Activated T-helper 2 cell treated with anti-CD3 and anti-CD28 coated beads, Interferon-gamma antibody, Interleukin-2, Interleukin-4, amounts not matched to agents 10 μg/mL and 5 μg/mL and 100 μg/mL, durations not matched to agents 14 hours and 24 hours and 36 hours (primary cell): ENCODE measurements around the gene BCAS4. TPM values are rescaled to one million over a fixed set of nuclear protein-coding genes. Genes with fewer than 3 reads are reported as not detected.
"Not testable (repeated sequence)": the region's sequence is repeated elsewhere in the genome, so short reads cannot be mapped to it uniquely, and the experiment has no call there.

Experiments used
- DNase-seq: peaks from one replicate; pipeline ENCODE4 v3.0.0; 2021; ENCODE audit warnings: low spot score
- H3K27ac Mint-ChIP-seq: one replicate; pipeline ENCODE4 v1.8.0; 2021; ENCODE audit warnings: mixed read lengths
- H3K27me3 Mint-ChIP-seq: one replicate; pipeline ENCODE4 v1.8.0; 2021; ENCODE audit warnings: low read depth, mixed read lengths
- H3K36me3 Mint-ChIP-seq: one replicate; pipeline ENCODE4 v1.8.0; 2021; ENCODE audit warnings: low read depth, mixed read lengths
- H3K4me1 Mint-ChIP-seq: one replicate; pipeline ENCODE4 v1.8.0; 2021; ENCODE audit warnings: low read depth, mixed read lengths
- H3K4me3 Mint-ChIP-seq: one replicate; pipeline ENCODE4 v1.8.0; 2021; ENCODE audit warnings: low read depth, mild to moderate bottlenecking, moderate library complexity, mixed read lengths
- H3K9me3 Mint-ChIP-seq: one replicate; pipeline ENCODE4 v1.8.0; 2021; ENCODE audit warnings: mixed read lengths
- intact Hi-C: fragments of 100-400 bp; cut with micrococcal nuclease; formaldehyde crosslinking; loops from one replicate; pipeline ENCODE4 v1.15.1; 2023
- total RNA-seq: library from RNA; stranded (reverse); gene quantifications from 2 replicates; pipeline ENCODE4 v1.2.3, GENCODE V29; 2022

BCAS4 gene
- total RNA-seq, 1 donor from 2014 or later = 8.7 TPM

DNA sequence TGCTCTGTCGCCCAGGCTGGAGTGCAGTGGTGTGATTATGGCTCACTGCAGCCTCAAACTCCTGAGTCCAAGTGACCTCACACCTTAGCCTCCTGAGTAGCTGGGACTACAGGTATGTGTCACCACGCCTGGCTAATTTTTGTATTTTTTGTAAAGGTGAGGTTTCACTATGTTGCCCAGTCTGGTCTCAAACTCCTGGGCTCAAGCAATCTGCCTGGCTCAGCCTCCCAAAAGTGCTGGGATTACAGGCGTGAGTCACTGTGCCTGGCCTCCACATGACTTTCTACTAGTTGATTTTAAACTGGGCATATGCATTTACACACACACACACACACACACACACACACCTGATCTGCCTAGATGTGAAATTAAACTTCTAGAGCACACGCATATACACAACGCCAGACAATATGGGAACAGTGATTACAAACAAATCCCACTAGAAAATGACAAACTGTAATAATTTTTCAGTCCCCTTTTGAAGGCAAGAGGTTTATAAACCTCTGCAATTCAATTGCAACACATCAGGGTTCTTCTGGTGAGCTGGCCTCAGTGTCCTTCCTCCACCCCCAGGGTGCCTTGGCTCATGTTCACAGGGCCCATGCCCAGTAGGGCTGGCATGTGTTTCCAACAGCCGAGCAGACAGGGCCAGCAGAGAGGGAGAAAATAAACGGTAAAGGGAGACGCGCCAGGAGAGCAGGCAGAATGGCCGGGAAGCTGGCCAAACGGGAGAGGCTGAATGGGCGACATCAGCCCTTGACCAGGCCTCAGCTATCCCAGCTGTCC lies 32.2 kb upstream of the BCAS4 start:
- Mint-ChIP-seq H3K36me3 (no peaks in the 10 kb centered on the region), H3K4me1 (no peaks in the 10 kb centered on the region), H3K4me3 (no peak overlapping the region), H3K27ac (no peak overlapping the region), H3K27me3 (peaks cover 3% of the 10 kb centered on the region), H3K9me3 (no peaks in the 10 kb centered on the region)
- intact Hi-C loops = no loop called here
- no peak for DNase-seq

DNA sequence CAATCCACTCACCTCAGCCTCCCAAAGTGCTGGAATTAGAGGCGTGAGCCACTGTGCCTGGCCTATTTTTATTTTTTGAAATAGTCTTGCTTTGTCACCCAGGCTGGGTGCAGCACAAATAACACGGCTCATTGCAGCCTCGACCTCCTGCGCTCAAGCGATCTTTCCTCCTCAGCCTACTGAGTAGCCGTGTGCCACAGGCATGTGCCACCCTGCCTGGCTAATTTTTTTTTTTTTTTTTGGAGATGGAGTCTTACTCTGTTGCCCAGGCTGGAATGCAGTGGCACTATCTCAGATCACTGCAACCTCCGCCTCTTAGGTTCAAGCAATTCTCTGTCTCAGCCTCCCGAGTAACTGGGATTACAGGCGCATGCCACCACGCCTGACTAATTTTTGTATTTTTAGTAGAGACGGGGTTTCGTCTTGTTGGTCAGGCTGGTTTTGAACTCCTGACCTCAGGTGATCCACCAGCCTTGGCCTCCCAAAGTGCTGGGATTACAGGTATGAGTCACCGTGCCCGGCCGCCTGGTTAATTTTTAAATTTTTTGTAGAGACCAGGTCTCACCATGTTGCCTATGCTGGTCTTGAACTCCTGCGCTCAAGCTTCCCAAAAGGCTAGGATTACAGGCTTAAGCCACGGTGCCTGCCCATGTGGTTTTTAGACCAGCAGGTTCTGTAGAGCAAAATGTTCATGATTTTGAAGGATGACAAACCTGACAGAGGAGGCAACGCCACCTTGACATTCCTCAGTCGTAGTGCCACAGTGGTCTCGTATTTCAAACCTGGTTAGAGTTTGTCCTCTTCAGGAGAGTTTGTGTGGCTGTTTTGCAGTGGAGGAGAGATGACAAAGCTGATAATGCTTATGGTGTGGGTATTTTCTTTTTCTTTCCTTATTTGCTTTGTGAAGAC lies 31.1 kb upstream of the BCAS4 start:
- H3K27ac Mint-ChIP-seq, H3K36me3 Mint-ChIP-seq, H3K27me3 Mint-ChIP-seq, intact Hi-C loops, DNase-seq, H3K9me3 Mint-ChIP-seq, H3K4me1 Mint-ChIP-seq, H3K4me3 Mint-ChIP-seq: not testable (repeated sequence)

GRCh38 chr20:50765251-50765650 lies 29.6 kb upstream of the BCAS4 start:
- H3K9me3 Mint-ChIP-seq, DNase-seq, H3K36me3 Mint-ChIP-seq, intact Hi-C loops, H3K4me1 Mint-ChIP-seq, H3K27ac Mint-ChIP-seq, H3K27me3 Mint-ChIP-seq, H3K4me3 Mint-ChIP-seq: not testable (repeated sequence)

- H3K4me1 Mint-ChIP-seq = no peaks in the 10 kb centered on the region
- peaks cover 3% of the 10 kb centered on the region for H3K27me3 Mint-ChIP-seq
- no peak overlapping the region for H3K4me3 Mint-ChIP-seq
- intact Hi-C loops = no loop called here
- no peaks in the 10 kb centered on the region for H3K36me3 Mint-ChIP-seq
- DNase-seq = no peak
- no peaks in the 10 kb centered on the region for H3K9me3 Mint-ChIP-seq
- no peak overlapping the region for H3K27ac Mint-ChIP-seq
Measured at GRCh38 chr20:50765674-50766073, 29.2 kb upstream of the BCAS4 start.

DNA sequence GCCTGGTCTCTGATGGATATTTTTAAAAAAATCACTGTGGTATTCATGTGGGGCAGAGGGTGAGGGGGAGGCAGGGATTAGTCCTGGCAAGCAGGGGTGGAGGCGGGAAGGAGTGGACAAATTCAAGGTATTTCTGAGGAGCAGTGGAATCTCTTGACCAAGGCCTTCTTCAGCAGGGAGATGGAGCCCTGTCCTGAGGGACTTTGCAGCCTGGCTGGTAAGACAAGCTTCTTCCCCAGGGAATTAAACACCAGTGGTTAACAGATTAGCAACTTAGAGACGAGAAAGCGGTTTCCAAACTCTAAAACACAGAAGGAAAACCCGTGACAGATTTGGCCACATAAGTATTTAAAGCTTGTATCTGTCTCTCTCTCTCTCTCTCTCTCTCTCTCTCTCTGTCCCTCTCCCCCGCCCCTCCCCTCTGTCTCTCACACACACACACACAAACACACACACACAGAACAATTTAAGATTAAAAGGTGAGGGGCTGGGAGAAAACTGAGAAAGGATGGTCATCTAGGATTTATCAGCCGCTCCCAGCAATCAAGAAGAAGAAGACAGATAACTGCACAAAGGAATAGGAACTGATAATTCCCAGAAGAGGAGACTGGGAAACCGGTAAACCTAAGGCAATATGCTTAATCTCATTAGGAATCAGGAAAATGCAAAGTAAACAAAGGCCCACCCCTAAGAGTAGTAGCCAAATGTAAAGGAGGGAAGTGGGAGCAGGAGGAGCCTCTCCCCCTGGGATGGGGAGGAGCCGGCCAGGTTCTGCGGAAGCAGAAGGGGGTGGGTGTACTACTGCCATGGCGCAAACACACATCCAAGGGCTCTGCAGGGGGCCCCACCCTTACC lies 27.7 kb upstream of the BCAS4 start:
- H3K27me3 Mint-ChIP-seq, H3K4me1 Mint-ChIP-seq, H3K36me3 Mint-ChIP-seq, DNase-seq, H3K9me3 Mint-ChIP-seq, intact Hi-C loops, H3K4me3 Mint-ChIP-seq, H3K27ac Mint-ChIP-seq: not testable (repeated sequence)

DNA sequence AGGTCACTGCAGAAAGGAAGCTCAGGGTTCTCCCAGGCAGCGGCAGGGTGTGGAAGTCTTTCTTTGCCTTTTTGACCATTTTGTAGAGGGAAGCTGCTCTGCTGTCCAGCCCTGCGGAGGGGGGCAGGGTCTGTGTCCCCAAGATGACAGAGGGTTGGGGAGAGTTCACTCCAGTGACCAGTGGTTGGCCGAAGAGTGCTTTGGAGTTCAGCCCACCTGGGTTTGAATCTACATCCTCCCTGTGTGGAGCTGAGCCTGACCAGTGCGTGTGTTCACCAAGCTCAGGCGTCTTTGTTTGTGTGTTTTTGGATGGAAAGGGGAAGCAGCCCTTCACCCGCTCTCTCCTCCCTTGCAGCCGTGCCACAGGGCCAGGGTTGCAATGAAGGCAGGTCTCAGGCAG lies 25.9 kb upstream of the BCAS4 start:
- intact Hi-C loops, H3K9me3 Mint-ChIP-seq, H3K27me3 Mint-ChIP-seq, H3K27ac Mint-ChIP-seq, DNase-seq, H3K4me3 Mint-ChIP-seq, H3K36me3 Mint-ChIP-seq, H3K4me1 Mint-ChIP-seq: not testable (repeated sequence)

DNA sequence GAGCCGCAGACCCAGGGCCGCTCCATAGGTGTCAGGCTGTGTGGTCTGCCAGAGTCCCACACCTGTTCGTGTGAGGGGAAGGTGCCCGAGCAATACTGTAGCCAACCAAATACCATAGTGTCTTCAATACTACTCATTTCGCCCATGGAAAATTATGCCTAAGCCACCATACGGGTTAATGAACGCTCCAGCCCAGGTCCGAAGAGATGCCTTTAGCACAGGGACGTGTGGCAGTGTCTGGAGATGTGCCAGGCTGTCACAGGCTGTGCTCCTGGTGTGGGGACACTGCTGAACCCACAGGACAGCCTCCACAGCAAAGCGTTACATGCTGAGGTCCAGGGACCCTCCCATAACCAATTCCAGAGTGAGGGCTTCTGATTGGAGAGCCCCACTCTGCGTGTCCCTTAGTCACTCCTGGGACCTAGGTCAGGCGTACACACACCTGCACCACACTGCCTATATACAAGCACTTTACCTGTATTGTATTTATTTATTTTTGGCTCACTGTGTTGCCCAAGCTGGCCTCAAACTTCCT lies 25.2 kb upstream of the BCAS4 start:
- H3K9me3 Mint-ChIP-seq, DNase-seq, H3K4me3 Mint-ChIP-seq, H3K4me1 Mint-ChIP-seq, H3K27ac Mint-ChIP-seq, intact Hi-C loops, H3K27me3 Mint-ChIP-seq, H3K36me3 Mint-ChIP-seq: not testable (repeated sequence)

GRCh38 chr20:50771419-50772080 lies 23.3 kb upstream of the BCAS4 start:
- H3K27me3 Mint-ChIP-seq, H3K27ac Mint-ChIP-seq, H3K4me1 Mint-ChIP-seq, DNase-seq, H3K4me3 Mint-ChIP-seq, H3K36me3 Mint-ChIP-seq, H3K9me3 Mint-ChIP-seq, intact Hi-C loops: not testable (repeated sequence)

DNA sequence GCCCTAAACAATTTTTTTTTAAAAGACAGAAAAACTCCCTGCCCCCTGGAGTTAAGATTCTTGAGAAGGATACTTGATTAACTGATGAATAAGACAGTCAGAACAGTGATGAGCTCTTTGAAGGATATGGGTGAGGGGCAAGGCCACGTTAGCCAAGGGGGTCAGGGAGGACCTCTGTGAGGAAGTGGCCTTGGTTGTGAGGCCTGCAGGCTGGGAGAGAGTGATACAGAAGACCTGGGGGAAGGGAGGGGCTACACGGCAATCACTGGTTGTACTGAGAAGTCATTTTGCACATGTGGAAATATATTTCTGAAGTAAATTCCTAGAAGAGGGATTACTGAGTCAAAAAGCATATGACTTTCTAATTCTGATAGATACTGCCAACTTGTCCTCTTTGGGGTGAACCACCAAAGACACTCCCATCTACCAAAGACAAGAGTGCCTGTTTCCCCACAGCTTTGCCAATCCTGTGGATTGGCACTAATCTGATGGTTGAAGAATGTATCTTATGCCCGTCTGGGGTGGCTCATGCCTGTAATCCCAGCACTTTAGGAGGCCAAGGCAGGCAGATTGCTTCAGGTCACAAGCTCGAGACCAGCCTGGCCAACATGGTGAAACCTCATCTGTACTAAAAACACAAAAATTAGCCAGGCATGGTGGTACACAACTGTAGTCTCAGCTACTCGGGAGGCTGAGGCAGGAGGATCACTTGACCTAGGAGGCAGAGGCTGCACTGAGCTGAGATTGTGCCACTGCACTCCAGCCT lies 22.3 kb upstream of the BCAS4 start:
- Mint-ChIP-seq H3K4me3 (no peak overlapping the region), H3K4me1 (no peaks in the 10 kb centered on the region), H3K27ac (no peak overlapping the region), H3K36me3 (no peaks in the 10 kb centered on the region), H3K27me3 (no peaks in the 10 kb centered on the region), H3K9me3 (no peaks in the 10 kb centered on the region)
- no peak for DNase-seq
- intact Hi-C loops = no loop called here

GRCh38 chr20:50774515-50774914 lies 20.3 kb upstream of the BCAS4 start:
- DNase-seq = no peak
- no peaks in the 10 kb centered on the region for H3K9me3 Mint-ChIP-seq
- no peaks in the 10 kb centered on the region for H3K36me3 Mint-ChIP-seq
- no peaks in the 10 kb centered on the region for H3K4me1 Mint-ChIP-seq
- H3K27me3 Mint-ChIP-seq = peaks cover 3% of the 10 kb centered on the region
- no peak overlapping the region for H3K4me3 Mint-ChIP-seq
- intact Hi-C loops = no loop called here
- H3K27ac Mint-ChIP-seq = no peak overlapping the region

DNA sequence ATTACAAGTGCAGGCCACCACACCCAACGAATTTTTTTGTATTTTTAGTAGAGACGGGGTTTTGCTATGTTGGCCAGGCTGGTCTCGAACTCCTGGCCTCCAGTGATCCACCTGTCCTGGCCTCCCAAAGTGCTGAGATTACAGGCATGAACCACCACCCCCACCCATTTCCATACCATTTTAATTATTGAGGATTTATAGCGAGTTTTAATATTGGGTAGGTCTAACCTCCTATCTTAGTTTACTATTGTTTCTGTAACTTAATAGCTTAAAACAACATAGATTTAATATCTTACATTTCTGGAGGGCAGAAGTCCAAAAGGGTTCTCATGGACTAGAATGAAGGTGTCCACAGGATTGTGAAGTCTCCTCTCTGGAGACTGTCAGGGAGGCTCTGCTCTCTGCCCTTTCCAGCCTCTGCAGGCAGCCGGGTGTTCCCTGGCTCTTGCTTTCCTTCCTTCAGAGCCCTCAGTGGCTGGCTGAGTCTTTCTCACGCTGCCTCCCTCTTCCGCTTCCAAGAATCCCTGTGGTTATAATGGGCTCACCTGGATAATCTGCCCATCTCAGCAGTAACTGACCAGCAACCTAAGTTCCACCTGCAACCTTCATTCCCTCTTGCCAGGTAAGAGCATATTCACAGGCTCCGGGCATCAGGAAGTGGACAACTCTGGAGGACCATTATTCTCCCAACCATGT lies 18.6 kb upstream of the BCAS4 start:
- Mint-ChIP-seq H3K4me3 (no peak overlapping the region), H3K4me1 (no peaks in the 10 kb centered on the region), H3K27me3 (peaks cover 6% of the 10 kb centered on the region), H3K27ac (no peak overlapping the region), H3K36me3 (no peaks in the 10 kb centered on the region), H3K9me3 (no peaks in the 10 kb centered on the region)
- DNase-seq = no peak
- intact Hi-C loops = no loop called here
